Activated CD4-positive, alpha-beta T cell treated with anti-CD3 and anti-CD28 coated beads, Interleukin-2, amount 50 U/mL, for 16 hours (primary cell): Measurements from ENCODE around the gene SRI.
"Not testable (repeated sequence)": the region's sequence is repeated elsewhere in the genome, so short reads cannot be mapped to it uniquely, and the experiment has no call there.

Experiments used
- DNase-seq: peaks from one replicate; pipeline ENCODE4 v3.0.0-alpha.2; 2020

SRI gene

GRCh38 chr7:88172842-88173241 lies 47.0 kb downstream of the SRI start:
- no peak for DNase-seq

GRCh38 chr7:88169717-88170320 lies 50.0 kb downstream of the SRI start:
- DNase-seq: no peak

- no peak for DNase-seq
Observed at GRCh38 chr7:88167721-88168120, 52.1 kb downstream of the SRI start.

- DNase-seq: no peak
Observed at GRCh38 chr7:88167223-88167622, 52.6 kb downstream of the SRI start.

GRCh38 chr7:88165697-88166096 lies 54.1 kb downstream of the SRI start:
- no peak for DNase-seq

GRCh38 chr7:88159741-88160140 lies 60.1 kb downstream of the SRI start:
- not testable (repeated sequence) for DNase-seq

GRCh38 chr7:88156356-88156755 lies 63.5 kb downstream of the SRI start:
- no peak for DNase-seq

- no peak for DNase-seq
Observed at GRCh38 chr7:88155756-88156155, 64.1 kb downstream of the SRI start.
